T-helper 1 cell treated with Interleukin-12 subunit alpha and Interleukin-12 subunit beta and Interleukin-4 antibody, amounts not matched to agents 30 ng/mL and 1 ng/mL, for 36 hours (primary cell): ENCODE data around the gene AMOTL2. TPM values are rescaled to one million over a fixed set of nuclear protein-coding genes. Genes with fewer than 3 reads are reported as not detected.

Source experiments
- intact Hi-C: fragments of 100-400 bp; cut with micrococcal nuclease; formaldehyde crosslinking; loops from one replicate; pipeline ENCODE4 v1.15.1; 2024
- total RNA-seq: library from RNA; stranded (reverse); gene quantifications from 2 replicates; pipeline ENCODE4 v1.2.3, GENCODE V29; 2022

Gene AMOTL2
- total RNA-seq, 1 donor from 2014 or later: not detected

- intact Hi-C loops: no loop called here
These were observed 6.0 kb upstream of the AMOTL2 start for GRCh38 chr3:134380249-134380648.

- intact Hi-C loops: loop anchor here (1.0 kb wide), 2 partner anchors 71 to 166 kb away; no protein-coding TSS in a partner anchor
These were observed 4.6 kb upstream of the AMOTL2 start for GRCh38 chr3:134378818-134379217.

GRCh38 chr3:134378384-134378783 lies 4.1 kb upstream of the AMOTL2 start:
- intact Hi-C loops: loop anchor here (1.0 kb wide), 2 partner anchors 70 to 165 kb away; no protein-coding TSS in a partner anchor

- intact Hi-C loops: loop anchor here (1.0 kb wide), 2 partner anchors 70 to 165 kb away; no protein-coding TSS in a partner anchor
These were observed 3.6 kb upstream of the AMOTL2 start for GRCh38 chr3:134377896-134378295.

GRCh38 chr3:134376786-134377426 lies 2.7 kb upstream of the AMOTL2 start:
- intact Hi-C loops: no loop called here

- intact Hi-C loops: no loop called here
These were observed 2.1 kb upstream of the AMOTL2 start for GRCh38 chr3:134376385-134376765.

- intact Hi-C loops: no loop called here
These were observed 1.5 kb upstream of the AMOTL2 start for GRCh38 chr3:134375582-134376384.

- intact Hi-C loops: no loop called here
These were observed 739 bp upstream of the AMOTL2 start for GRCh38 chr3:134374791-134375581.

- intact Hi-C loops: no loop called here
These were observed 759 bp downstream of the AMOTL2 start for GRCh38 chr3:134373271-134374104.

GRCh38 chr3:134372396-134373270 lies 1.6 kb downstream of the AMOTL2 start:
- intact Hi-C loops: no loop called here

- intact Hi-C loops: no loop called here
These were observed 2.5 kb downstream of the AMOTL2 start for GRCh38 chr3:134371542-134372324.

- intact Hi-C loops: no loop called here
These were observed 3.4 kb downstream of the AMOTL2 start for GRCh38 chr3:134370611-134371531.

GRCh38 chr3:134369861-134370596 lies 4.2 kb downstream of the AMOTL2 start:
- intact Hi-C loops: no loop called here

- intact Hi-C loops: no loop called here
These were observed 5.0 kb downstream of the AMOTL2 start for GRCh38 chr3:134369231-134369741.

- intact Hi-C loops: no loop called here
These were observed 5.5 kb downstream of the AMOTL2 start for GRCh38 chr3:134368751-134369105.

- intact Hi-C loops: no loop called here
These were observed 6.1 kb downstream of the AMOTL2 start for GRCh38 chr3:134367869-134368750.
